T-cell (primary cell): ENCODE measurements around the gene ZBTB17. TPM values are rescaled to one million over a fixed set of nuclear protein-coding genes. Genes with fewer than 3 reads are reported as not detected.

ENCODE experiments used
- ATAC-seq, 4 experiments: fragments of 200-7000 bp in 3 of 4; fragments of 150-1000 bp in 1 of 4; cut with Tn5 transposase; replicated peaks in 1 of 4; 1 replicate in 3 of 4; 2 replicates in 1 of 4; pipeline ENCODE4 v1.10.0; 2021; ENCODE audit warnings: moderate library complexity in 3 of 4, mild to moderate bottlenecking in 2 of 4, moderate number of reproducible peaks in 1 of 4
- CTCF ChIA-PET, 2 donors: fragments of 300-600 bp; sonication (Branson Sonifier 250); formaldehyde crosslinking; loops; one replicate each; lab custom pipeline; 2022; ENCODE audit warnings: antibody characterized with exemption in 2 of 2; lab: Charles Lee
- POLR2A ChIA-PET, 2 donors: fragments of 300-600 bp; sonication (Branson Sonifier 250); formaldehyde crosslinking; loops; one replicate each; lab custom pipeline; 2022; ENCODE audit warnings: antibody characterized with exemption in 2 of 2; lab: Charles Lee
- DNase-seq, 35 experiments: peaks; one replicate each; pipeline versions ENCODE4 v3.0.0 to v3.0.0-alpha.2; 2013 to 2023
- H3K27ac ChIP-seq: one replicate; pipeline ENCODE4 v1.5.1; 2013; ENCODE audit warnings: low read length
- H3K27me3 ChIP-seq, 2 experiments: replicated peaks in 1 of 2; 1 replicate in 1 of 2; 2 replicates in 1 of 2; pipeline versions ENCODE4 v1.6.1 to v1.7.0; 2013; ENCODE audit warnings: low read length in 1 of 2, mixed read lengths in 1 of 2; ENCODE audit not compliant: control insufficient read depth in 2 of 2, insufficient read depth in 2 of 2; ENCODE audit errors: extremely low read depth in 1 of 2
- H3K36me3 ChIP-seq, 2 donors: 1 replicate in 1 of 2; 2 replicates in 1 of 2; pipeline versions ENCODE4 v1.6.1 to v1.7.0; 2013; ENCODE audit warnings: low read length in 1 of 2; ENCODE audit not compliant: control insufficient read depth in 2 of 2, insufficient read depth in 1 of 2; ENCODE audit errors: extremely low read depth in 1 of 2
- H3K4me1 ChIP-seq, 2 experiments: 1 replicate in 1 of 2; 2 replicates in 1 of 2; pipeline versions ENCODE4 v1.6.1 to v1.7.0; 2013; ENCODE audit warnings: low read length in 2 of 2, mixed read lengths in 1 of 2; ENCODE audit not compliant: insufficient read depth in 2 of 2, control insufficient read depth in 1 of 2; ENCODE audit errors: extremely low read depth in 1 of 2
- H3K4me3 ChIP-seq, 2 donors: 1 replicate in 1 of 2; 2 replicates in 1 of 2; pipeline versions ENCODE4 v1.5.1 to v1.7.0; 2013; ENCODE audit warnings: mild to moderate bottlenecking in 2 of 2, low read length in 1 of 2, moderate library complexity in 1 of 2; ENCODE audit not compliant: control insufficient read depth in 1 of 2; ENCODE audit errors: extremely low read depth in 1 of 2
- H3K9me3 ChIP-seq: 2 replicates; pipeline ENCODE4 v1.7.0; 2013
- H3K27ac Mint-ChIP-seq, 2 donors: one replicate each; pipeline ENCODE4 v1.8.0; 2020 to 2021; ENCODE audit warnings: mild to moderate bottlenecking in 2 of 2, mixed read lengths in 2 of 2
- H3K27me3 Mint-ChIP-seq, 2 donors: one replicate each; pipeline ENCODE4 v1.8.0; 2021 to 2022; ENCODE audit warnings: mixed read lengths in 2 of 2
- H3K36me3 Mint-ChIP-seq: one replicate; pipeline ENCODE4 v1.8.0; 2021; ENCODE audit warnings: mixed read lengths
- H3K4me1 Mint-ChIP-seq, 3 donors: one replicate each; pipeline ENCODE4 v1.8.0; 2020 to 2022; ENCODE audit warnings: mixed read lengths in 3 of 3, mild to moderate bottlenecking in 1 of 3
- H3K4me3 Mint-ChIP-seq, 3 donors: one replicate each; pipeline ENCODE4 v1.8.0; 2020 to 2022; ENCODE audit warnings: mild to moderate bottlenecking in 3 of 3, mixed read lengths in 3 of 3, moderate library complexity in 3 of 3
- H3K9me3 Mint-ChIP-seq, 3 donors: one replicate each; pipeline ENCODE4 v1.8.0; 2020 to 2022; ENCODE audit warnings: mixed read lengths in 3 of 3
- WGBS: methylation state at CpG from one replicate; pipeline ENCODE4 v1.1.5; 2013; ENCODE audit warnings: missing lambda C conversion rate; ENCODE audit not compliant: insufficient coverage; 5-methylcytosine and 5-hydroxymethylcytosine counted together
- total RNA-seq, 35 experiments: library from RNA in 6 of 35; stranded (reverse) in 6 of 35; fragments of 120-200 nt in 1 of 35; gene quantifications; one replicate each; pipeline versions ENCODE4 v1.2.1 to v1.2.4 and lab custom pipeline; 2013 to 2026

ZBTB17 gene
- total RNA-seq, 5 donors from 2014 or later (not counting 1 experiment from before 2014, with no cell fraction given) = 66.6 to 82.6 (median 78.3) TPM

GRCh38 chr1:15951341-15952153 lies 24.4 kb downstream of the ZBTB17 start:
- peak overlapping the region in 1 of 3 donors; percentile 8 for H3K4me3 Mint-ChIP-seq
- peak overlapping the region; percentile 94 for H3K27ac ChIP-seq
- no peak overlapping the region for H3K4me3 ChIP-seq
- ATAC-seq (no peak), DNase-seq (peak in 8 of 35 experiments; percentile 15 to 56 (median 24))
- H3K36me3 Mint-ChIP-seq = peaks cover 6% of the 10 kb centered on the region
- no peaks in the 10 kb centered on the region for H3K27me3 ChIP-seq
- no peaks in the 10 kb centered on the region for H3K27me3 Mint-ChIP-seq
- no peaks in the 10 kb centered on the region for H3K9me3 Mint-ChIP-seq
- H3K9me3 ChIP-seq = no peaks in the 10 kb centered on the region
- peak overlapping the region; percentile 89 to 92 for H3K27ac Mint-ChIP-seq
- WGBS = 75% methylated on average over 7 of the region's 23 CpGs
- ChIA-PET CTCF (interaction anchor here in 1 of 2 donors (1.0 to 1.3 kb wide), 2 partner anchors 17 to 34 kb away, joined by 3 read pairs; no protein-coding TSS in a partner anchor), POLR2A (interaction anchor here in 1 of 2 donors (0.6 kb wide), 1 partner anchor 60 kb away, joined by 9 read pairs; no protein-coding TSS in a partner anchor)
- H3K4me1 Mint-ChIP-seq = peaks cover 71 to 89% (median 83%) of the 10 kb centered on the region in 3 donors
- H3K4me1 ChIP-seq = peaks cover 12 to 85% of the 10 kb centered on the region in 2 experiments
- H3K36me3 ChIP-seq = peaks cover 14 to 24% of the 10 kb centered on the region in 2 donors

- no peaks in the 10 kb centered on the region for H3K27me3 ChIP-seq
- no peaks in the 10 kb centered on the region for H3K9me3 ChIP-seq
- WGBS = 100% methylated on average over 1 of the region's 10 CpGs
- peaks cover 6 to 81% of the 10 kb centered on the region in 2 experiments for H3K4me1 ChIP-seq
- H3K36me3 ChIP-seq = peaks cover 19 to 31% of the 10 kb centered on the region in 2 donors
- no peaks in the 10 kb centered on the region for H3K9me3 Mint-ChIP-seq
- peak overlapping the region; percentile 94 for H3K27ac ChIP-seq
- H3K4me1 Mint-ChIP-seq = peaks cover 64 to 84% (median 75%) of the 10 kb centered on the region in 3 donors
- no peak overlapping the region for H3K4me3 ChIP-seq
- peaks cover 11% of the 10 kb centered on the region for H3K36me3 Mint-ChIP-seq
- H3K4me3 Mint-ChIP-seq = peak overlapping the region; percentile 23 to 68 (median 56)
- ChIA-PET POLR2A (interaction anchor here in 1 of 2 donors (0.6 kb wide), 1 partner anchor 59 kb away, joined by 9 read pairs; no protein-coding TSS in a partner anchor), CTCF (interaction anchor here in 1 of 2 donors (1.0 to 1.3 kb wide), 2 partner anchors 18 to 35 kb away, joined by 3 read pairs; no protein-coding TSS in a partner anchor)
- no peaks in the 10 kb centered on the region for H3K27me3 Mint-ChIP-seq
- no peak for ATAC-seq
- peak overlapping the region; percentile 89 to 92 for H3K27ac Mint-ChIP-seq
- DNase-seq = peak in 4 of 35 experiments; percentile 25 to 61 (median 40)
Observed at GRCh38 chr1:15950763-15951295, 25.1 kb downstream of the ZBTB17 start.

GRCh38 chr1:15950302-15950701 lies 25.6 kb downstream of the ZBTB17 start:
- ATAC-seq (no peak), DNase-seq (peak in 2 of 35 experiments; percentile 17 to 45)
- Histone ChIP-seq H3K4me3 (peak overlapping the region in 1 of 2 donors; percentile 37), H3K9me3 (no peaks in the 10 kb centered on the region), H3K36me3 (peaks cover 21 to 37% of the 10 kb centered on the region in 2 donors), H3K4me1 (peaks cover 6 to 77% of the 10 kb centered on the region in 2 experiments), H3K27me3 (no peaks in the 10 kb centered on the region), H3K27ac (peak overlapping the region; percentile 94)
- Mint-ChIP-seq H3K27me3 (no peaks in the 10 kb centered on the region), H3K9me3 (no peaks in the 10 kb centered on the region), H3K4me1 (peaks cover 60 to 79% (median 71%) of the 10 kb centered on the region in 3 donors), H3K4me3 (peak overlapping the region in 2 of 3 donors; percentile 23 to 68), H3K36me3 (peaks cover 11% of the 10 kb centered on the region), H3K27ac (peak overlapping the region; percentile 89 to 92)
- POLR2A ChIA-PET = no interaction called here
- CTCF ChIA-PET = interaction anchor here in 1 of 2 donors (1.0 to 1.3 kb wide), 2 partner anchors 18 to 35 kb away, joined by 3 read pairs; no protein-coding TSS in a partner anchor
- no CpG with 5 or more reads among the region's 4 CpGs for WGBS

- Histone ChIP-seq H3K36me3 (peaks cover 22 to 41% of the 10 kb centered on the region in 2 donors), H3K4me1 (peaks cover 6 to 77% of the 10 kb centered on the region in 2 experiments)
- CTCF ChIA-PET = interaction anchor here in 1 of 2 donors (1.1 to 1.2 kb wide), 2 partner anchors 26 to 33 kb away, joined by 3 to 4 read pairs; partner anchors contain the start of gene ZBTB17
Observed at GRCh38 chr1:15949453-15950245, 26.3 kb downstream of the ZBTB17 start.

GRCh38 chr1:15948595-15949452 lies 27.1 kb downstream of the ZBTB17 start:
- ChIA-PET CTCF (interaction anchor here in 1 of 2 donors (1.1 to 1.2 kb wide), 2 partner anchors 27 to 32 kb away, joined by 3 to 4 read pairs; partner anchors contain the start of gene ZBTB17), POLR2A (interaction anchor here in 1 of 2 donors (0.6 kb wide), 1 partner anchor 70 kb away, joined by 4 read pairs; no protein-coding TSS in a partner anchor)
- no peaks in the 10 kb centered on the region for H3K27me3 Mint-ChIP-seq
- H3K4me3 Mint-ChIP-seq = peak overlapping the region; percentile 59 to 69 (median 68)
- H3K36me3 ChIP-seq = peaks cover 27 to 47% of the 10 kb centered on the region in 2 donors
- H3K4me3 ChIP-seq = peak overlapping the region in 1 of 2 donors; percentile 37
- no peaks in the 10 kb centered on the region for H3K27me3 ChIP-seq
- WGBS = 66% methylated on average over 10 of the region's 15 CpGs
- peak overlapping the region; percentile 94 for H3K27ac ChIP-seq
- no peaks in the 10 kb centered on the region for H3K9me3 Mint-ChIP-seq
- no peaks in the 10 kb centered on the region for H3K9me3 ChIP-seq
- DNase-seq (no peak), ATAC-seq (peak in 3 of 4 experiments; percentile 2 to 4 (median 2))
- H3K4me1 ChIP-seq = peaks cover 6 to 69% of the 10 kb centered on the region in 2 experiments
- H3K4me1 Mint-ChIP-seq = peaks cover 47 to 67% (median 59%) of the 10 kb centered on the region in 3 donors
- H3K36me3 Mint-ChIP-seq = peaks cover 11% of the 10 kb centered on the region
- peak overlapping the region; percentile 89 to 92 for H3K27ac Mint-ChIP-seq

More at GRCh38 chr1:15949453-15950245, 26.3 kb downstream of the ZBTB17 start:
- peaks cover 11% of the 10 kb centered on the region for H3K36me3 Mint-ChIP-seq
- Histone ChIP-seq H3K4me3 (peak overlapping the region in 1 of 2 donors; percentile 37), H3K27me3 (no peaks in the 10 kb centered on the region), H3K27ac (peak overlapping the region; percentile 94), H3K9me3 (no peaks in the 10 kb centered on the region)
- H3K9me3 Mint-ChIP-seq = no peaks in the 10 kb centered on the region
- DNase-seq (peak; percentile 37 to 95 (median 82)), ATAC-seq (peak; percentile 80 to 89 (median 85))
- peaks cover 55 to 75% (median 67%) of the 10 kb centered on the region in 3 donors for H3K4me1 Mint-ChIP-seq
- WGBS = 28% methylated on average over 15 of the region's 25 CpGs
- peak overlapping the region; percentile 89 to 92 for H3K27ac Mint-ChIP-seq
- H3K27me3 Mint-ChIP-seq = no peaks in the 10 kb centered on the region
- H3K4me3 Mint-ChIP-seq = peak overlapping the region; percentile 59 to 69 (median 68)
- POLR2A ChIA-PET = no interaction called here
